CD14-positive monocyte (primary cell): ENCODE measurements around the gene CNIH2. TPM values are rescaled to one million over a fixed set of nuclear protein-coding genes. Genes with fewer than 3 reads are reported as not detected.

ENCODE experiments used
- DNase-seq, 3 donors: peaks; one replicate each; pipeline ENCODE4 v3.0.0-alpha.2; 2011 to 2022
- H2AFZ ChIP-seq: 2 replicates; pipeline ENCODE4 v1.6.0; 2012; ENCODE audit warnings: mild to moderate bottlenecking, low read depth, low read length, inconsistent platforms; ENCODE audit not compliant: insufficient read depth, poor library complexity, severe bottlenecking
- H3K27ac ChIP-seq, 2 donors: 1 replicate in 1 of 2; 2 replicates in 1 of 2; pipeline ENCODE4 v1.5.1; 2012 to 2013; ENCODE audit warnings: low read length in 2 of 2, control low read depth in 1 of 2, inconsistent platforms in 1 of 2, low read depth in 1 of 2, mild to moderate bottlenecking in 1 of 2
- H3K27me3 ChIP-seq, 2 donors: one replicate each; pipeline versions ENCODE4 v1.6.0 to v1.6.1; 2011 to 2013; ENCODE audit warnings: low read length in 2 of 2; ENCODE audit not compliant: control insufficient read depth in 2 of 2, insufficient read depth in 2 of 2
- H3K36me3 ChIP-seq, 2 donors: replicated peaks in 1 of 2; 1 replicate in 1 of 2; 2 replicates in 1 of 2; pipeline versions ENCODE4 v1.5.1 to v1.6.1; 2012 to 2013; ENCODE audit warnings: low read length in 2 of 2, control low read depth in 1 of 2, inconsistent platforms in 1 of 2, mild to moderate bottlenecking in 1 of 2; ENCODE audit not compliant: insufficient read depth in 2 of 2, control insufficient read depth in 1 of 2
- H3K4me1 ChIP-seq, 2 donors: 1 replicate in 1 of 2; 2 replicates in 1 of 2; pipeline versions ENCODE4 v1.5.1 to v1.6.1; 2012 to 2013; ENCODE audit warnings: low read length in 2 of 2, control low read depth in 1 of 2, inconsistent platforms in 1 of 2, mild to moderate bottlenecking in 1 of 2, moderate library complexity in 1 of 2; ENCODE audit not compliant: insufficient read depth in 2 of 2, control insufficient read depth in 1 of 2
- H3K4me2 ChIP-seq: replicated peaks from 2 replicates; pipeline ENCODE3; 2012; ENCODE audit warnings: low read length, moderate library complexity, mild to moderate bottlenecking; ENCODE audit not compliant: poor library complexity, severe bottlenecking; ENCODE audit errors: extremely low read depth
- H3K4me3 ChIP-seq, 3 experiments: fragments of 200-600 bp in 1 of 3; sonication (generic) in 1 of 3; replicated peaks in 1 of 3; 1 replicate in 2 of 3; 2 replicates in 1 of 3; pipeline ENCODE4 v1.5.1; 2011 to 2013; ENCODE audit warnings: low read length in 3 of 3, mild to moderate bottlenecking in 3 of 3, control low read depth in 2 of 3, low read depth in 2 of 3, inconsistent platforms in 1 of 3, moderate library complexity in 1 of 3
- H3K79me2 ChIP-seq: 2 replicates; pipeline ENCODE4 v1.6.0; 2012; ENCODE audit warnings: mild to moderate bottlenecking, control low read depth, inconsistent platforms, low read length, moderate library complexity; ENCODE audit not compliant: insufficient read depth
- H3K9ac ChIP-seq: 2 replicates; pipeline ENCODE4 v1.6.0; 2017; ENCODE audit warnings: low read length, mild to moderate bottlenecking; ENCODE audit not compliant: insufficient read depth, poor library complexity, severe bottlenecking
- H3K9me3 ChIP-seq, 2 donors: replicated peaks in 1 of 2; 1 replicate in 1 of 2; 2 replicates in 1 of 2; pipeline versions ENCODE4 v1.5.1 to v1.6.1; 2012 to 2013; ENCODE audit warnings: low read length in 2 of 2, control low read depth in 1 of 2; ENCODE audit not compliant: control insufficient read depth in 1 of 2, insufficient read depth in 1 of 2
- H4K20me1 ChIP-seq: 2 replicates; pipeline ENCODE4 v1.6.0; 2012; ENCODE audit warnings: mild to moderate bottlenecking, low read length, control low read depth, moderate library complexity; ENCODE audit not compliant: insufficient read depth
- H3K27ac Mint-ChIP-seq, 7 donors: one replicate each; pipeline ENCODE4 v1.8.0; 2020; ENCODE audit warnings: mild to moderate bottlenecking in 7 of 7, mixed read lengths in 7 of 7, moderate library complexity in 6 of 7, inconsistent platforms in 2 of 7
- H3K27me3 Mint-ChIP-seq, 3 donors: one replicate each; pipeline ENCODE4 v1.8.0; 2021 to 2022; ENCODE audit warnings: low read depth in 3 of 3, mild to moderate bottlenecking in 3 of 3, mixed read lengths in 3 of 3, moderate library complexity in 3 of 3, inconsistent platforms in 1 of 3
- H3K36me3 Mint-ChIP-seq, 2 donors: one replicate each; pipeline ENCODE4 v1.8.0; 2020; ENCODE audit warnings: mixed read lengths in 2 of 2, inconsistent platforms in 1 of 2, mild to moderate bottlenecking in 1 of 2
- H3K4me1 Mint-ChIP-seq: one replicate; pipeline ENCODE4 v1.8.0; 2020; ENCODE audit warnings: mild to moderate bottlenecking, mixed read lengths
- H3K4me3 Mint-ChIP-seq, 2 donors: one replicate each; pipeline ENCODE4 v1.8.0; 2020; ENCODE audit warnings: mild to moderate bottlenecking in 2 of 2, mixed read lengths in 2 of 2, moderate library complexity in 1 of 2
- H3K9me3 Mint-ChIP-seq, 7 donors: one replicate each; pipeline ENCODE4 v1.8.0; 2020 to 2022; ENCODE audit warnings: mixed read lengths in 7 of 7, mild to moderate bottlenecking in 6 of 7, moderate library complexity in 6 of 7, inconsistent platforms in 2 of 7
- WGBS: methylation state at CpG from one replicate; pipeline ENCODE4 v1.1.5; 2013; ENCODE audit warnings: missing lambda C conversion rate; ENCODE audit not compliant: insufficient coverage; 5-methylcytosine and 5-hydroxymethylcytosine counted together
- intact Hi-C, 2 donors: fragments of 100-400 bp; cut with micrococcal nuclease; formaldehyde crosslinking; loops; one replicate each; pipeline versions ENCODE4 v1.15.0 to v1.15.1; 2023
- polyA plus RNA-seq, 3 donors: library from polyadenylated mRNA; depleted of rRNA in 1 of 3; unstranded in 2 of 3; stranded (reverse) in 1 of 3; fragments of 300-500 nt in 2 of 3; fragments of >200 nt in 1 of 3; fragmentation: Illumina TruSeq in 2 of 3; gene quantifications; 1 replicate in 2 of 3; 2 replicates in 1 of 3; pipeline ENCODE4 v1.2.3, GENCODE V29; 2012 to 2021
- TF ChIP-seq, protein P1 (sequence below): fragments of 200-600 bp; IDR thresholded peaks from one replicate; pipeline ENCODE4 v1.8.0; 2022; ENCODE audit warnings: antibody characterized with exemption, mild to moderate bottlenecking

CNIH2 gene
- polyA plus RNA-seq, 3 donors: 1.2 TPM; not detected in 2

DNA sequence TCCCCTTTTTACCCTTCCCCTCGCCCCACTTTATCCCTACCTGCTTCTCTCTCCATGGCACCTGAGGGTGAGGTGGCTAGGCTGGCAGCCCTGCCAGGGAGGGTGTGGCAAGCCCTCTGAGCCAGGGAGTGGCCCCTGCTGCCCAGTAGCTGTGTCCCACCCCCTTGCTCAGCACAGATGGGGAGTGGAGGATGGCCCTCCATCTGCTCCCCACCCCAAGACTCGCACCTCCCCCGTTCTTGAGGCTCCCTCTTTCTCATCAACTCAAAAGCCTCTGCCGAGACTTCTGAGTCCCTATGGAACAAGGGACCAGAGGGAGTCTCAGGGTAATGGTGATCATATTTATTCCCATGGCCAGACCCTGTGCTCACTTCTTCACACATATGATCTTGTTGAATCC is 15.4 kb downstream of the CNIH2 start:
- TF ChIP-seq, protein P1, sequence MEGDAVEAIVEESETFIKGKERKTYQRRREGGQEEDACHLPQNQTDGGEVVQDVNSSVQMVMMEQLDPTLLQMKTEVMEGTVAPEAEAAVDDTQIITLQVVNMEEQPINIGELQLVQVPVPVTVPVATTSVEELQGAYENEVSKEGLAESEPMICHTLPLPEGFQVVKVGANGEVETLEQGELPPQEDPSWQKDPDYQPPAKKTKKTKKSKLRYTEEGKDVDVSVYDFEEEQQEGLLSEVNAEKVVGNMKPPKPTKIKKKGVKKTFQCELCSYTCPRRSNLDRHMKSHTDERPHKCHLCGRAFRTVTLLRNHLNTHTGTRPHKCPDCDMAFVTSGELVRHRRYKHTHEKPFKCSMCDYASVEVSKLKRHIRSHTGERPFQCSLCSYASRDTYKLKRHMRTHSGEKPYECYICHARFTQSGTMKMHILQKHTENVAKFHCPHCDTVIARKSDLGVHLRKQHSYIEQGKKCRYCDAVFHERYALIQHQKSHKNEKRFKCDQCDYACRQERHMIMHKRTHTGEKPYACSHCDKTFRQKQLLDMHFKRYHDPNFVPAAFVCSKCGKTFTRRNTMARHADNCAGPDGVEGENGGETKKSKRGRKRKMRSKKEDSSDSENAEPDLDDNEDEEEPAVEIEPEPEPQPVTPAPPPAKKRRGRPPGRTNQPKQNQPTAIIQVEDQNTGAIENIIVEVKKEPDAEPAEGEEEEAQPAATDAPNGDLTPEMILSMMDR: no peak
- Mint-ChIP-seq H3K4me1 (peaks cover 19% of the 10 kb centered on the region), H3K9me3 (peaks cover 0 to 7% (median 4%) of the 10 kb centered on the region in 7 donors), H3K36me3 (peaks cover 4 to 7% of the 10 kb centered on the region in 2 donors), H3K27me3 (peaks cover 39 to 56% (median 42%) of the 10 kb centered on the region in 3 donors), H3K4me3 (peak overlapping the region in 1 of 2 donors; percentile 2), H3K27ac (no peak overlapping the region)
- DNase-seq: no peak
- WGBS: no CpG with 5 or more reads among the region's 4 CpGs
- H3K36me3 ChIP-seq: no peaks in the 10 kb centered on the region
- H3K27me3 ChIP-seq: peaks cover 24 to 49% of the 10 kb centered on the region in 2 donors
- intact Hi-C loops: no loop called here
- no peak overlapping the region for H3K4me2 ChIP-seq
- peaks cover 0 to 11% of the 10 kb centered on the region in 2 donors for H3K9me3 ChIP-seq
- no peaks in the 10 kb centered on the region for H4K20me1 ChIP-seq
- H3K4me3 ChIP-seq: no peak overlapping the region
- no peak overlapping the region for H3K9ac ChIP-seq
- no peaks in the 10 kb centered on the region for H3K79me2 ChIP-seq
- peaks cover 20 to 26% of the 10 kb centered on the region in 2 donors for H3K4me1 ChIP-seq
- no peak overlapping the region for H3K27ac ChIP-seq
- no peak overlapping the region for H2AFZ ChIP-seq

DNA sequence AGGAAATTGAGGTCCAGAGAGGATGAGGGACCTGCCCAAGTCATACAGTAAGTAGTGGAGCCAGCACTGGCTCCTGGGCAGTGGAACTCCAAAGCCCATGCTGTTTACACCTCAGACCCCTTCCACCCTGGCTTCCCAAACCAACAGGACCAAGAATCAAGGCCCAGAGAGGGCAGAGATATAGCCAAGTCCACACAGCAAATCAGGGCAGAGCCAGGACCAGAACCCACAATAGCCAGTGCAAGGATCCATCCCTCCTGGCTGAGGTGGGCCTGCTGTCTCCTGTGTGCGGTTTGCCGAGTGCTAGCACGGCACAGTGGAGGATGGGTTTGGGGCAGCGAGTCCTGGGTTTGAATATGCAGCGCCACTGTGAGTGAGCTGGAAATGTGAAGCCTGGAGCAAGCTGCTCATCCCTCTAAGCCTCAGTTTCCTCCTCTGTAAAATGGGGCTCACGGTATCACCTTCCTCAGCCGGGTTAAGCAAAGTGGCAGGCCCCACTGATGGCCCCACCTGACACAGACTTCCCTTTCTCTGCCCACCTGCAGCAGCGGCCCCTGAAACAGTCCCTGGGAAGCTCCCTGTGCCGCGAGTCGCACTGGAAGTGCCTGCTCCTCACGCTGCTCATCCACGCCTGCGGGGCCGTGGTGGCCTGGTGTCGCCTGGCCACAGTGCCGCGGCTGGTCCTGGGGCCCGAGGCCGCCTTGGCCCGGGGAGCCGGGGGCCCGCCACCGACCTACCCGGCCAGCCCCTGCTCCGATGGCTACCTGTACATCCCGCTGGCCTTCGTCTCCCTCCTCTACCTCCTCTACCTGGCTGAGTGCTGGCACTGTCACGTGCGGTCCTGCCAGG is 16.0 kb downstream of the CNIH2 start:
- H3K4me3 Mint-ChIP-seq: peak overlapping the region in 1 of 2 donors; percentile 2
- H3K36me3 ChIP-seq: no peaks in the 10 kb centered on the region
- no peak overlapping the region for H3K4me3 ChIP-seq
- no peak overlapping the region for H3K27ac Mint-ChIP-seq
- no peak overlapping the region for H3K4me2 ChIP-seq
- WGBS: 79% methylated on average over 27 of the region's 30 CpGs
- H3K27ac ChIP-seq: no peak overlapping the region
- H3K79me2 ChIP-seq: no peaks in the 10 kb centered on the region
- peaks cover 0 to 7% (median 4%) of the 10 kb centered on the region in 7 donors for H3K9me3 Mint-ChIP-seq
- H3K9ac ChIP-seq: no peak overlapping the region
- H3K4me1 ChIP-seq: peaks cover 17 to 22% of the 10 kb centered on the region in 2 donors
- H3K9me3 ChIP-seq: peaks cover 0 to 11% of the 10 kb centered on the region in 2 donors
- intact Hi-C loops: no loop called here
- H3K4me1 Mint-ChIP-seq: peaks cover 17% of the 10 kb centered on the region
- H3K36me3 Mint-ChIP-seq: peaks cover 4 to 7% of the 10 kb centered on the region in 2 donors
- no peak overlapping the region for H2AFZ ChIP-seq
- TF ChIP-seq, protein P1: no peak
- no peak for DNase-seq
- H3K27me3 ChIP-seq: peaks cover 24 to 49% of the 10 kb centered on the region in 2 donors
- H3K27me3 Mint-ChIP-seq: peaks cover 39 to 60% (median 42%) of the 10 kb centered on the region in 3 donors
- H4K20me1 ChIP-seq: no peaks in the 10 kb centered on the region
